GM13976 (cell line): ENCODE data around the gene TMCC2.

ENCODE experiments used
- DNase-seq: peaks from one replicate; pipeline ENCODE4 v3.0.0; 2012; ENCODE audit warnings: low spot score
- CTCF ChIP-seq: IDR thresholded peaks from 2 replicates; pipeline ENCODE4 v1.5.1; 2012; ENCODE audit warnings: borderline replicate concordance, mild to moderate bottlenecking; ENCODE audit not compliant: insufficient read depth; ENCODE audit errors: extremely low read depth, missing control alignments, control extremely low read depth
- in situ Hi-C: fragments of 300-500 bp; cut with MboI; formaldehyde crosslinking; loops from one replicate; pipeline ENCODE4 v1.12.0; 2022; ENCODE audit warnings: low sequenced_read_pairs, mixed read lengths, inconsistent platforms; ENCODE audit not compliant: unreplicated experiment

The TMCC2 gene

DNA sequence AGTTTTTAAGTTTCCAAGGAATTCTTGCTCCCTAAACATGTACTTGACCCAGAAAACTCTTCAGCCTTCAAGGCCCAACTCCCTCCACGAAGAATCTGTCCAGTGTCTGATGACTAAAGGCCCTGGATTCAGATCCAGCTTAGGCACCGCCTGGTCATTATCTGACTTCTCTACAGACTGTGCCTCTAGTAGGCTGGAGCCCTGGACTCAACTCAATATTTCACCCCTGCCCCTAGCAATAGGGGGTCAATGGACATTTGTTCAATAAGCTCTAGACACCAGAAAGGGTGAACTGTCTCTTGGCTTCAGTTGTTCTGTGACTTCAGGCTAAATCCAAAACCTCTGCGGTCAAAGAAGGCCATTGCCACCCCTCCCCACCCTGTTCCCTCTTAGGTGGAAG, 59.3 kb downstream of the TMCC2 start:
- in situ Hi-C loops, result no loop called here
- TF ChIP-seq CTCF, result no peak
- no peak for DNase-seq

DNA sequence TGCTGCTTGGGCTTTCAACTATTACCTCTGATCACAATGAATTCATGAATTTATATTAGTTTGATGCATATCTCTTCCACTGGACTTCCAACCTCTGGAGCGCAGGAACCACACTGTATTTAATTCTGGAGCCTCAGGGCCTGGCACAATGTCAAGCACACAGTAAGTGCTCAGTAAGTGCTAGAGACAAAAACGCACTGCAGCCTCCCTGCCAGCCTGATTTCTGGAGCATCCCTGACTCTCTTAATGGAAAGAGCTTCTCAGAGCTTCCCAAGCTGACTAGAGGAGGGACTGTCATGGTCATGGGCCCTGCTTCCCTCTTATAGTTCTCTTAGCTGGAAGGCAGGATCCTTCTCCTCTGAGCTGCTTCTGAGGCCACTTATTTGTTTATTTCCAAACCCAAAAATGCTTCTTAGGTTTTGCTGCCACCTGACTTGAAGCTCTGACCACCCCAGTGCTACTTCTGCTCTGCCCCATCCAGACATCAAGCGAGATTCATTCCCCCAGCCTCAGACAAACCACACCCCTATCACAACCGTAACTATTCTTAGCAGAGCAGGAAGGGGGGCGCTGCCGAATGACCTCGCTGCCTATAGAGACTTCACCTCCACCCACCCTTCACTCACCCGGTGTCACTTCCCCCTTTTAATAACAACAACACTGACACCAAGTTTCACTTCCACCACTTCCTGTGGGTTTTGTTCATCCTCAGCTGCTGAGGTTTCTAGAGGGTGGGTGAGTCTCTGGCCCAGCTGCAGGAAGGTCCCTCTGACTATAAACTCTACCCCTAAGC, 60.2 kb downstream of the TMCC2 start:
- peak; percentile 88 for DNase-seq
- in situ Hi-C loops, result no loop called here
- no peak for TF ChIP-seq CTCF

GRCh38 chr1:205291596-205291995, 63.9 kb downstream of the TMCC2 start:
- in situ Hi-C loops, result no loop called here
- TF ChIP-seq CTCF, result no peak
- DNase-seq, result no peak

DNA sequence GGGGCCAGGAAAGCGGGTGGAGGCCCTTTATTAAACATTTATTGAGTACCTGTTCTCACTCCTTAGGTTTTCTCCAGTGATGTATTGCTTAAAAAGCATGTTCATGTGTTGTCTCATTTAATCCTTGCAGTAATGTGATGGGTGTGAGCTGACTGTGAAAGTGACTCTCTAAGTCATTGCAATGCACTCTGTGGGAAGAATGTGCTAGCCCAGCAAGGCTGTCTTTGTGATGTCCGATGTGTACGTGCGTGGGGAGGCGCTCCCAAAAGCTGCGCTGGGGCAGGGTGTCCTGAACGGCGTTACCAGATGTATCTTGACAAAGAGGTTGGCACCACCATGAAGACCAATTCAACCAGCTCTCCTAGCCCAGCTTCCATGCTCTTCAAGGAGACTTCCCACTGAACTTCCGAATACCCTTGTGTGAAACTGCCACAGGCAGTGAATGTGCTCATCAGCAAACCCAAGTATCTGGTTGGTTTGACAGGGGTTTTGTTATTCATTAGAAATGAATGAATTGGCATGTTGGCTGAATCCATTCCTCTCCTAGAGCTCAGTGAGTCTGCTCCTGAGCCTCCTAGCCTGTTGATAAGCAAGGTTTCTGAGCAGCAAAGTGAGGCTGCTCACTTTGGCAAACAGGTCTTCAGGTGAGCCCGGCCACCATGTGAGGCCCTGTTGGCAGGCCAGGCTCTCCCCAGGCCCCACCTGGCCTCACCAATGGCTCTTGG, 65.8 kb downstream of the TMCC2 start:
- in situ Hi-C loops, result no loop called here
- TF ChIP-seq CTCF, result no peak
- no peak for DNase-seq

DNA sequence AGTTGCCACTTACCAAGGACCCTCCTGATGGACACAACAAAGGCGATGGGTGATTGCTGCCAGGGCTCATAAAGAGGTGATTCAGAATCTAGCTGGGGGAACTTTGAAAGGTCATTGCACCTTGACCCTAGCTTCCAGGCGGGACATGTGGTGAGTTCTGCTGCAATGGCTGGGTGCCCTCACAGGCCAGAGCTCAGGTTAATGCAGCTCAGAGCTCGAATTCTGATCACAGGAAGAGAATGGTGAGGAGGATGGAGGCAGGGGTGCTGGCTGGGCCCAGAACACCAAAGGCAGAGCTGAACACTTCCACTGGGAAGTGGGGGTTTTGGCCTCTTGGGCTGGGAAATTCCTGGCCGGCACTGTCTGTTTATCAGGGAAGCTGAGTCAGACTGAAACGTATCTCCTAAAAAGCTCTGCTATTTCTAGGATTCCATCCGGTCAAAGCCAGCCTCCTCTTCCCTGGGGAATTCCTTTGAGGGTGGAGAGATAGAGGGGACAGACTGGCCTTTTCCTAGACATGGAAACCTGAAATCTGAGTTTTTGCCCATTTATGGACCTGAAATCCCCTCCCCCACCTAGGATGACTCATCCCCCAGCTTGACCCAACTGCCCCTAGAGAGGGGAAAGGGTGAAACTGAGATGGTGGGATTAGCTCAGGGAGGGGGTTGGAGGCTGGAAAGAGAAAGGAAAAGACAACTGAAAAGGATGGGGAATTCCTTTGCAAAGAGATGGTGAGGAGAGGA, 66.6 kb downstream of the TMCC2 start:
- DNase-seq, result no peak
- in situ Hi-C loops, result no loop called here
- no peak for TF ChIP-seq CTCF

DNA sequence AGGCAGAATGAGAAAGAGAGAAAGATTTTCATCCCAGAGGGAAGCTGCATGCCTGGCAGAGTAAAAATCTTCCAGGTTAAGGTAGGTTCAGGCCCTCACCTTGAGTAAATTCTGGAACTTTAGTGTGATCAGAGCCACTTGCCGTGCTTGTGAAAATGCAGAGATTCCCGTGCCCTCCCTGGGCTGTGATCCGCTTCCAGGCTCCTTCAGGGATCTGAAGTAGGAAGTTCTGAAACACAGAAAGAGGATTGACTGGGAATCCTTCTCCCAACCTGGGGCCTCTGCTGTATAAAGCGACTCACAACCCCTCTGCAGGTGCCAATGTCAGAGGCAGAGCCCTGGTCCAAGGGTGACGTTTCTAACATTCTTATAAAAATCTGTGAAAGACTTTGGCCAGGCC, 67.2 kb downstream of the TMCC2 start:
- no peak for TF ChIP-seq CTCF
- in situ Hi-C loops, result no loop called here
- DNase-seq, result no peak
